ENCODE data around the gene HSD17B10.

HSD17B10 gene

DNA sequence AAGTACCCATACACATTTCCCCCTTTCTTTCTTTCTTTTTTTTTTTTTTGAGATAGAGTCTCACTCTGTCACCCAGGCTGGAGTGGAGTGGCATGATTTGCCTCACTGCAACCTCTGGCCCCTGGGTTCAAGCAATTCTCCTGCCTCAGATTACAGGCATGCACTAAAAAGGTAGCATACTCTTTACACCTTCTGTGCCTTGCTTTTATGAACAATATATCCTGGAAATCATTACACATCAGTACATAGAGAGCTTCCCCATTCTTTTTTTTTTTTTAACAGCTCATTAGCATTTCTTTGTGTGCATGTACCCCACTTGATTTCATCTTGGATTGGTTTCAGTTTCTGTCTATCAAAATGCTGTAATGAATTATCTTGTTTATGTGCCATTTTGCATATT is 18.6 kb upstream of the HSD17B10 start:
- DNase-seq, result no peak
- H3K4me3 Mint-ChIP-seq, result no peak overlapping the region
- H3K27ac Mint-ChIP-seq, result no peak overlapping the region
- H3K4me1 Mint-ChIP-seq, result no peaks in the 10 kb centered on the region
- no peak for TF ChIP-seq CTCF (IDR thresholded peaks at IDR 0.05)
- H3K9me3 Mint-ChIP-seq, result peaks cover 35% of the 10 kb centered on the region
- peaks cover 10% of the 10 kb centered on the region for H3K27me3 Mint-ChIP-seq (ENCODE audit: low read depth, poor library complexity)
- H3K36me3 Mint-ChIP-seq (ENCODE audit: low read depth), result no peaks in the 10 kb centered on the region

GRCh38 chrX:53449632-53450031 is 15.5 kb upstream of the HSD17B10 start:
- H3K9me3 Mint-ChIP-seq, result peaks cover 14% of the 10 kb centered on the region
- H3K4me1 Mint-ChIP-seq, result no peaks in the 10 kb centered on the region
- DNase-seq, result no peak
- no peak for TF ChIP-seq CTCF (IDR thresholded peaks at IDR 0.05)
- no peaks in the 10 kb centered on the region for H3K36me3 Mint-ChIP-seq (ENCODE audit: low read depth)
- no peak overlapping the region for H3K4me3 Mint-ChIP-seq
- no peak overlapping the region for H3K27ac Mint-ChIP-seq
- peaks cover 7% of the 10 kb centered on the region for H3K27me3 Mint-ChIP-seq (ENCODE audit: low read depth, poor library complexity)

DNA sequence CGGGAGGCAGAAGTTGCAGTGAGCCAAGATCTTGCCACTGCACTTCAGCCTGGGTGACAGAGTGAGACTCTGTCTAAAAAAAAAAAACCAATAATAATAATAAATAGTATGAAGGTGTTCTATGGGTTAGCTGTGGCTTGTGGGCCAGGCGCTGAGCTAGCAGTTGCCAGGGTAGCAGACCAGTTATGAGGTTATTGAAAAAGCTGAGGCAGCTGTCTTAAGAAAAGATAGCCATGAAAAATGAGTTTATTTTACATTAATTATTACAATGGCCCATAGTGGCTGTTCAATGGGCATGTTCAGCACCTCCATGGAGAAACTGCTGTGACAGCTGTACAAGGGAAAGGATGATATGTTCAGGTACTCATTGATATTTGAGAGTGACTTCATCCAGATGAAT is 13.3 kb upstream of the HSD17B10 start:
- H3K27ac Mint-ChIP-seq, result no peak overlapping the region
- H3K4me1 Mint-ChIP-seq, result no peaks in the 10 kb centered on the region
- no peak for DNase-seq
- peaks cover 7% of the 10 kb centered on the region for H3K27me3 Mint-ChIP-seq (ENCODE audit: low read depth, poor library complexity)
- H3K36me3 Mint-ChIP-seq (ENCODE audit: low read depth), result no peaks in the 10 kb centered on the region
- no peak overlapping the region for H3K4me3 Mint-ChIP-seq
- peaks cover 21% of the 10 kb centered on the region for H3K9me3 Mint-ChIP-seq
- no peak for TF ChIP-seq CTCF (IDR thresholded peaks at IDR 0.05)

GRCh38 chrX:53445977-53446376 is 11.8 kb upstream of the HSD17B10 start:
- peaks cover 12% of the 10 kb centered on the region for H3K27me3 Mint-ChIP-seq (ENCODE audit: low read depth, poor library complexity)
- H3K27ac Mint-ChIP-seq, result no peak overlapping the region
- no peak overlapping the region for H3K4me3 Mint-ChIP-seq
- H3K4me1 Mint-ChIP-seq, result no peaks in the 10 kb centered on the region
- peak; percentile 50 for TF ChIP-seq CTCF (IDR thresholded peaks at IDR 0.05)
- peaks cover 25% of the 10 kb centered on the region for H3K9me3 Mint-ChIP-seq
- no peaks in the 10 kb centered on the region for H3K36me3 Mint-ChIP-seq (ENCODE audit: low read depth)
- DNase-seq, result peak; percentile 44

DNA sequence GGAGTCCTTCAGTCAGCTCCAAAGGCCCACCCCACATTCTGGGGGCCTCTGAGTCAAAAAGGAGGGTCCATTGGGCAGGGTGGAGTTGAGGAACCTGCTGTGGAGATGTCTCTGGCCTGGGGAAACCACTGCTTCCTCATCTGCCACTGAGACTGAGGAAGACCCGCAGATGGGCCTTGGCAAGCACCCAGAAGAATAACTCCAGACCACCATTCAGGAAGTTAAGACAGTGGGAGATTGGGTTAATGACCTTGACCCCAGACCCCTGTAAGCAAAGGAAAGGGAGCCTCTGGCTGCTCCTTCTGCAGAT is 8.1 kb upstream of the HSD17B10 start:
- Mint-ChIP-seq H3K4me3 (peak overlapping the region; percentile 78), H3K27ac (no peak overlapping the region), H3K36me3 (ENCODE audit: low read depth) (no peaks in the 10 kb centered on the region), H3K4me1 (peaks cover 6% of the 10 kb centered on the region), H3K9me3 (peaks cover 41% of the 10 kb centered on the region), H3K27me3 (ENCODE audit: low read depth, poor library complexity) (peaks cover 42% of the 10 kb centered on the region)
- DNase-seq, result no peak
- no peak for TF ChIP-seq CTCF (IDR thresholded peaks at IDR 0.05)

- TF ChIP-seq CTCF (IDR thresholded peaks at IDR 0.05), result no peak
- peak; percentile 85 for DNase-seq
- peaks cover 6% of the 10 kb centered on the region for H3K4me1 Mint-ChIP-seq
- peaks cover 45% of the 10 kb centered on the region for H3K27me3 Mint-ChIP-seq (ENCODE audit: low read depth, poor library complexity)
- peaks cover 41% of the 10 kb centered on the region for H3K9me3 Mint-ChIP-seq
- no peak overlapping the region for H3K27ac Mint-ChIP-seq
- H3K36me3 Mint-ChIP-seq (ENCODE audit: low read depth), result no peaks in the 10 kb centered on the region
- peak overlapping the region; percentile 78 for H3K4me3 Mint-ChIP-seq
Observed at GRCh38 chrX:53441531-53442321, 7.6 kb upstream of the HSD17B10 start.
